GM13977 (cell line): ENCODE results near the gene MTARC2.
"Not testable (repeated sequence)": the region's sequence is repeated elsewhere in the genome, so short reads cannot be mapped to it uniquely, and the experiment has no call there.

Experiments used
- DNase-seq: peaks from one replicate; pipeline ENCODE4 v3.0.0; 2012; ENCODE audit warnings: low spot score
- CTCF ChIP-seq: IDR thresholded peaks from 2 replicates; pipeline ENCODE4 v1.5.1; 2012; ENCODE audit warnings: mild to moderate bottlenecking, control low read depth; ENCODE audit not compliant: insufficient read depth; ENCODE audit errors: extremely low read depth, missing control alignments
- in situ Hi-C: fragments of 300-500 bp; cut with MboI; formaldehyde crosslinking; loops from one replicate; pipeline ENCODE4 v1.12.0; 2022; ENCODE audit warnings: low sequenced_read_pairs, low pct_unique_long_range_greater_than_20kb, mixed read lengths, inconsistent platforms; ENCODE audit not compliant: unreplicated experiment

MTARC2 gene

DNA sequence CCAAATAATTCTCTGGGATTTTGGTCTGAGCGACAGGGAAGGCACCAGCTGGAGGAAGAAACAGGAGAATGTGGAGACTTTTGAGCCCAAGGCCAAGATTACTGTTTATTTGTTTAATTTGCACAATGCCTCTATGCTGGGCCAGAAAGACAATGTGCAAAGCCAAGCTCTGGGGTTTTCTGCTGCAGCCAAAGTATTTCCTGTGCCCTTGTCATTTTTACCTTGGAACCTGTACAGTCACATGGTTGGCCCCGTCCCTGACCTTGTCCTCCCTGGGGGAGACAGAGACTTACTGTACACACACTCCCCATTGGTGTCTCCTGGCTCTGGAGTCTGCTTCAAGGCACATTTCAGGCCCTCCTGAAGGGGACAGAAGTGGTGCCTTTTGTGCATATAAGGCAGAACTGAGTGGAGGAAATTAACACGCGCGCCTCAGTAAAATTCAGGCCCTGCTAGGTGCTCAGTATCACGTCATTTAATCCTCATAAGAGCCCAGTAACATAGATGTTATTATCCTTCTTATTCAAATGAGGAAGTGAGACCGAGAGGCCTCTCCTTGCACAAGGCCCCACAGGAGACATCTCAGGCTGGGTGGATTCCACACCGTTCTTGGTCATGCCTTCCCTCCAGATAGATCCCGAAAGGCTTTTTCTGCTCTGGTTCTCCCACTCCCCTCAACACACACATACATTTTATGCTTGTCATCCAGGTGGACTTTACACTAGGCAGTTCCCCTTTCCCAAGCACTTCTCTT, 36.9 kb upstream of the MTARC2 start:
- DNase-seq, result peak; percentile 46
- in situ Hi-C loops, result no loop called here
- no peak for TF ChIP-seq CTCF

- DNase-seq, in situ Hi-C loops: not testable (repeated sequence)
Observed at GRCh38 chr1:220715986-220716385, 32.1 kb upstream of the MTARC2 start.

- DNase-seq, result no peak
- no peak for TF ChIP-seq CTCF
- in situ Hi-C loops, result no loop called here
Observed at GRCh38 chr1:220717800-220718640, 30.1 kb upstream of the MTARC2 start.

- DNase-seq, in situ Hi-C loops: not testable (repeated sequence)
Observed at GRCh38 chr1:220721266-220721665, 26.9 kb upstream of the MTARC2 start.

DNA sequence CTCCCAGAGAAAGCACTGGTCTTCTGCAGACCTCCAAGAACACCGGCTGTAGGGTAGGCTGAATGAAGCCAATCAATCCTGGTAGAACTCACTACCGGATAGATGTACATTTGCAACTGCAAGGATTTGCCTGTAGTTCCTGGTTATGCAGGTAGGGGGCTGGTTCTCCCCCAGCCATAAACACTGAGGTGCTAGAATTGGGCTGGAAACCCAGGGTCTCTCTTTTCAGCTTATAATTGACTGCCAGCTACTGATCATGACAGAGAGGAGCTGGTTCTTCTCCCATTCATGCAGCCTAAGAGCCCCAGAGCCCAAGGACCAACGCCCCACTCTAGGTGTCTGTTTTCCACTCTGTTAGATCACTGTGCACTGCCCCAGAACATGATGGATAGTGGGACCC, 21.5 kb upstream of the MTARC2 start:
- in situ Hi-C loops, result loop anchor here (25.0 kb wide), 1 partner anchor 439 kb away; no protein-coding TSS in a partner anchor
- DNase-seq, result no peak
- TF ChIP-seq CTCF, result peak; percentile 32

DNA sequence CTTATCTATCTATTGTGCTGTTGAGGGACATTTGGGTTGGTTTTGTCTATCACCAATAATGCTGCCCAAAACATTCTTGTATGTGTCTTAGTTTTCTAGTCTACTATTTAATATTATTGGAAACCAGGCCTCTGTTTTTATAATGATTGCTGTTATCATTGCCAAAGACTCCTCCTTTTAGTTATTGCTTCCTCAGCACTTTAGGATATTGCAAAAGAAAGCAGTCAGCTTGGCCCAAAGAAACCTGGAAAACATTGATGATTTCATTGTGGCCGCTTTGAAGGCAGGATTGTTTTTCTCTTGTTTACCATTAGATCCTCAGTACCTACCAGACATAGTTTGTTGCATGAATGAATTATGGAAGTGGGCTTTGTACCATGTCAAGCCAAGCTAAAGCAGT, 20.6 kb upstream of the MTARC2 start:
- in situ Hi-C loops, result loop anchor here (25.0 kb wide), 1 partner anchor 440 kb away; no protein-coding TSS in a partner anchor
- TF ChIP-seq CTCF, result no peak
- DNase-seq, result no peak

GRCh38 chr1:220730486-220730885, 17.6 kb upstream of the MTARC2 start:
- TF ChIP-seq CTCF, result no peak
- DNase-seq, result no peak
- in situ Hi-C loops, result loop anchor here (25.0 kb wide), 1 partner anchor 443 kb away; no protein-coding TSS in a partner anchor
